SW 1271 (cell line): ENCODE results near the gene SLC18A3.

Experiments used
- DNase-seq, 2 experiments: peaks; one replicate each; lab custom pipeline; 2025; lab: John Stamatoyannopoulos, UW

Gene SLC18A3

GRCh38 chr10:49611816-49612512, 1.9 kb downstream of the SLC18A3 start:
- DNase-seq = no peak

GRCh38 chr10:49612513-49613164, 2.5 kb downstream of the SLC18A3 start:
- DNase-seq = no peak

- no peak for DNase-seq
Measured at GRCh38 chr10:49613165-49613881, 3.2 kb downstream of the SLC18A3 start.

DNA sequence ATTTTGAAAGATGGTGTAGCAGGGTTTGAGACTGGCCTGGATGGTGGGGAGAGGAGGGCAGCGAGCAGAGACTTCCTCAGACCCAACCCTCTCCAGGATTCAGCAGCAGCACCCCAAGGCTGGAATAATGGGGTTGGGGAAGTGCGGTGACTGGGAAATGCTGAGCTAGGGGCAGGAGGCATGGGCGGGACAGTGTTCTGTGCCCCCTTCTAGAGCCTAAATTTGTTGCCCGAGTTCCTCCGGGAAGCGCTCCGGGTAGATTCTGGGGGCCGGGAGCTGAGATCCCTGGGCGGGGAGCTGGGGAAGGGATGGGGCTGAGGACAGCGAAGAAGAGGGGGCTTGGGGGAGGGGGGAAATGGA, 3.8 kb downstream of the SLC18A3 start, which contains the start of gene CHAT:
Gene CHAT (plus strand): TSS at position 156 of the 360 bp plus-strand sequence. CDS start 153 bp downstream, at position 309.
- no peak for DNase-seq

DNA sequence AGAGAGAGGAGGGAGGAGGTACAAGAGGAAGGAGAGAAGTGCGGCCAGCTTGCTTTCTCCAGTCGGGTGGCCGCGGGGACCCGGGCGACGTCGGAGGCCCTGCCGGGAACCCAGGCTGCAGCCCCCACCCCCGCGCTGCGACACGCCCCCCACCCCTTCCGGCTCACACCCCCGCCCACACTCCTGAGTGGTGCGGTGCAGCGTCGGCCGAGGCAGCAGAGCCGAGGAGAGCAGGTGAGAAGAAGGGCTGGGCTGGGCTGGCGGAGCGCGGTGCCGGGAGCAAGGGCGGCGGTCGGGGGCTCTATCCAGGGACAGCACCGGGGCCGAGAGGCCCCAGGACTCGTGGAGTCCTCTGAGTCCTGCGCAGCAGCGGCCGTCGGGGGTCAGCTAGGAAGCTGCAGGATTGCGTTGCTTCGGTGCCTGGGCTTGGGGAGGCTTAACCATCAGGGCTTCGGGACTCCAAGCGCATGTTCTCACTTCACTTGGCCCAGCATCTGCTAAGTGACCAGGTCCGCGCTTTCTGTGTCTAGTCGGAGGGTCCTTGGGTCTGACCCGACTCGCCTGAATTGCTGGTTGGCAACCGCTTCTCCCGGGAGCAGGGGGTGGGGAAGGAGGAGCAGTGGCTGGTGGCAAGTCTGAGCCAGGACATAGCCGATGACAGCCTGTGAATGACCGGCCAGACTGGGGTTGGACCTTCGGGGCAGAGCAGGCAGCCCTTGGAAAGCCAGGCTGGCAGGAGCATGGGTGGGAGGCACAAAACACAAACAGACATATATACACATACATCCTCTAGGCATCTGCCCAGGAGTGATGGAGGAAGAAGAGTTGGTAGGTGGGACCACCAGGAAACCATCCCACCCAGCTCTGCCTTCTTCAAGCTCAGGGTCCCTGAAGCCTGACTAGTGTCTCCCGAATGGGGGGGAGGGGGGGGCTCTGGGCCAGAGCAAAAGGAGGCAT, 4.4 kb downstream of the SLC18A3 start:
- no peak for DNase-seq

GRCh38 chr10:49615213-49615612, 5.1 kb downstream of the SLC18A3 start:
- no peak for DNase-seq

DNA sequence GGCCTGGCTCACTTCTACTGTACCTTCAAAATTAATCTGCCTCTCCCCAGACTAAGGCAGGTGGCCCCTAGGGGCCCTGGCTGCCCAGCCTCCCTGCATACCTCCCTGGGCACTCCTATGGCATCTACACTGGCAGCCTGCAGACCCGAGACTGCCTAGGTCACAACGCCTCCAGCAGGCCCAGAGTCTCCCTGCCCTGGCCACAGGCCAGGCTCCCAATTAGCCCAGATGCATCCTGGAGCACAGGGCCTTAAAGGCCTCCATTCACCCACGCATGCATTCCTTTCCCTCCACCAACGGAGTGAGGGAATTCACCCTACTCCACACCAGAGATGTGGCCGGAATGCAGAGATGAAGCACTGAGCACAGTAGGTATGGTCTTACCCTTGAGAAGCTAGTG, 5.6 kb downstream of the SLC18A3 start:
- DNase-seq = no peak

DNA sequence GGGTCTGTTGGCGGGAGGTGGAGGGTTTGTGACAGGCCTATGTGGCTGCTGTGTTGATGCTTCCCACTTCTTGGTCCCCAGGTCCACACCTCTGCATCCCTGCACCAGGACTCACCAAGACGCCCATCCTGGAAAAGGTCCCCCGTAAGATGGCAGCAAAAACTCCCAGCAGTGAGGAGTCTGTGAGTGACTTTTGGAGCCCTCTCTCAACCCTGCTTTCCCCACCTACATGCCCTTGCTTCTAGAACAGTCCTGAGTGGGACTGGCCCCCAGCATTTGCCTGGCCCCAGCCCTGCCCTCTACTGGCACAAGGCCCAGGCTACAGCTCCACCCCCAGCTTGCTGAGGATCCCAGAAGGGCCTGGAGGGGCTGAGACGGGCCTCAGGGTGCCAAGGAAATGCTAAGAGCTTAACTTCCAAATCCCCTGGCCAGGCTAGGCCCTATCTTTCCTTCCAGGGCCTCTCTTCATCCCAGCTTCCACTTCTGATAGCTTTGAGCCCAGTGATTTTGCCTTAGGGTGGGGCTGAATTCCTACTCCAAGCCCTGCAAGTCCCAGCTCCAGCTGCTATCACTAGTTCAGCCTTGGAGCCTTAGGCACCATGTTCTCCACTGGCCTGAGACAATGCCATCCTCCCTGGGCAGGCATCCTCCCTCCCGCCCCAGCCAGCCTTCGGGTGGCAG, 6.5 kb downstream of the SLC18A3 start:
- no peak for DNase-seq

DNA sequence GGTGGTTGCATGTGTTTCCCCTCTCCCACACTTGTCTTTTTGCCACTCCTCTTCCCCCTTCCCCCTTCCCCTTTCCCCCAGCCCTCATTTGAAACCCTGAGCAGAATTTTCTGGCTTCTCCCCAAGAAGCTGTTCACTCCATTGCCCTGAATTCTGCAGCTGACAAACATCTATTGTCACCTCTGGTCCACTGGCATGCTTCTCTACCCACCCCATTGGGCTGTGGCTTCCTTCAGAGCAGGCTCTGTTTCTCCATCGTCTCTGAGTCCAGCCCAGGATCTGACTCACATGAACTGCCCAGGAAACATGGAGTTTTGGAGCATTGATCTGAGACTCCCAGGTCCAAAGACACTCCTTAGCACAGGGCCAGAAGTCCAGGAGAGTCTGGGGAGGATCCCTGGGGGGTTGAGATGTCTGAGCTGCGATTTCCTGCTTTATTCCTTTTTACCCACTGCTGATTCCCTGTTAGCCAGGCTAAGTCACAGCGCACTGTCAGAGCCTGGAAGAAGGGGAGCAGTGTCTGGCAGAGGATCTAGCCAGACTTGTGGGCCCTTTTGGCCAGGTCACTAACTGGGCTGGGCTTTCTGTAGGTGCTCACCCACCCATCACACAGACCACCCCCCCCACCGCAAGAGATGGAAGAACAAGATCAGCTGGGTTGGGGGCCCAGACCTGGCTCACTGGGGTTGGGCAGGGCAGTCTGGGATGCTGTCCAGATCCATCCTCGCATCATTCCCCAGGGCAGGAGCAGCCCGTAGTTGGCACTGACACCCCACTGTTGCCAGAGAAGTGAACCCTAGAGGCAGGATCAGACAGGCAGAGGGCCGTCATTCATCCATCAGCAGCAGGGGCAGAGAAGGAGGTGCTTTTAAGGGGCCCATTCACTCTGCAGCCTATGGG, 7.3 kb downstream of the SLC18A3 start:
- no peak for DNase-seq

- no peak for DNase-seq
Measured at GRCh38 chr10:49618821-49619220, 8.7 kb downstream of the SLC18A3 start.

GRCh38 chr10:49619613-49620012, 9.5 kb downstream of the SLC18A3 start:
- no peak for DNase-seq

DNA sequence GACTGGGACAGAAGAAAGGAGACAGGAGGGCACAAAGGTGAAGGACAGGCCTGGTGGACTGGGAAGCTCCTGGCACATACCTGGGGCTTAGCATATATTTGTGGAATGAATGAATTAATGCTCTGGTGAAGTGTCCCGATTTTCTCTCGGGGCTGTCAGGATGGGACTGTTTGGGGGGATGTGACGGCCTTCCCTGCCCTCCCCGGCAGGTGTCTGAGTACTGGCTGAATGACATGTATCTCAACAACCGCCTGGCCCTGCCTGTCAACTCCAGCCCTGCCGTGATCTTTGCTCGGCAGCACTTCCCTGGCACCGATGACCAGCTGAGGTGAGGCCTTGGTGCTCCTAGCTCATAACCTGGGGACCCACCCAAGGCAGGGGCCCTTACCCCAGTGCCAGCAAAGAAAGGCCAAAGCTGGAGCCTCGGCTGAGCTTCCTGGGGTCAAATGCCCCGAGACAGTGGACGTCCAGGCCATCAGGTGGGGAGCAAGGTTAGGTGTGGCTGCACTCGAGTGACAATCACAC, 10.2 kb downstream of the SLC18A3 start:
- no peak for DNase-seq

DNA sequence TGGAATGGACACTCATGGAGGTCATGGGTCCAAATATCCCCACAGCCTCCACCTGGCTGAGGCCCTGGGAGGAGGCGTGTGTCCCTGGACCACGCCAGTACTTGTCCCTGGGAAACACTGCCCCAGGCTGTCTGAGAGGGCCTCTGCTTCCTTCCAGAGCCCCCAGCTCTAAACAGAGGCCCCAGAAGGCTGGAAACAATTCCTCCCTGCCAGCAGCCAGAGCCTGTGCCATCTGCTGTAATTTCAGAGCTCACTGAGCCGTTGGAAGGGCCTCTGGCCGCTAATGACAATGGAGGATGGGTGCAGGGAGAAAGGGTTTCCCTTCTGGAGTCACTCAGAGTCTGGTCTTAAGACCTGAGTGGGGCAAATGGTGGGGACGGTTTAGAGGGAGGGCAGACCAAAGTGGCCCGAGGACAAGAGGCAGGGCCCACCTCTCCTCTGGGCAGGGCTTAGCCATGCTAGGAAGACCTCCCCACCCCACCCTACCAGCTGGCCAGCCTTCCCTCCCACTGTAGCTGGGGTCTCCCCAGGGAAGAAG, 10.8 kb downstream of the SLC18A3 start:
- no peak for DNase-seq

- no peak for DNase-seq
Measured at GRCh38 chr10:49621561-49621960, 11.5 kb downstream of the SLC18A3 start.

DNA sequence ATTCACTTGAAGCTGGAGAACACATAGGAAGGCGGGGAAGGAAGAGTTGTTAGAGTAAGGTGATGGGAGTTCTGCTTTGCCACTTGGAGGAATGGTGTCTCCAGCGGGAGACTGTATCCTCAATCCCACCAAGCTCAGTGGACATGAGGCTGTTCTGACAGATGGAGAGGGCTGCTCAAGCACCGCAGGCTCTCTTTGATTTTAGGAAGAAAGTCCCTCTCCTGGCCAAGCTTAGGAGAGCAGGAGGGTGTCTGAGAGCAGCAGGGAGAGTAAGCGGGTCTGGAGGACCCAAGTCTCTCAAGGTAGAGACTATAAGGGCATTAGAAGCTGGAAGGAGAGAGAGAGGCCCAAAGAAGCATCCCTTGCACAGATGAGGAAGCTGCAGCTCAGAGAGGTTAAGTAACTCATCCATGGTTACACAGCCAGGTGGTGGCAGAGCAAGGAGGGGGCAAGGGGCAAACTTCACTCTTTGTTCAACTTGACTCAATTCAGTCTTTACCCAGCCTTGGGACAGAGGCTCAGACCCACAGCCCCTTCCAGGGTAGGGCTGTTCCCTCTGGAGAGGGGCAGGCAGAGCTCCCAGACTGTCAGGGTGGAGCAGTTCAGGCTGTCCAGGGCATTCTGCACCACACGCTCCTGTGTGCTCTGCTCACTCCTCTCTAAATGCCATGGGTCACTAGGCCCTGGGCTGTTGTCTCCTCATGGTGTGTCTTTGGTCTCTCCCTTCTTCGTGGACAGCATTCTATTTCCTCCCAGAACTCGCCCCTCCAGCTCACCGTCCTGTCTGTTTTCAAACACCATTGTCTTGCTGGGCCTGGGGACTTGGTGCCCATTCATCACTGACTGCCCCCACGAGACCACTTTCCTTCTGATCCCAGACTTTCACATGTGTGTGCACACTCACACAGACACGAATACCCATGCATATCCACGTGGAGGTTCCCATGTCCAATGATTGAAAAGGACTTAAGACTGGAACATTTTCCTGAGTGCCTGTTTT, 12.6 kb downstream of the SLC18A3 start:
- no peak for DNase-seq

DNA sequence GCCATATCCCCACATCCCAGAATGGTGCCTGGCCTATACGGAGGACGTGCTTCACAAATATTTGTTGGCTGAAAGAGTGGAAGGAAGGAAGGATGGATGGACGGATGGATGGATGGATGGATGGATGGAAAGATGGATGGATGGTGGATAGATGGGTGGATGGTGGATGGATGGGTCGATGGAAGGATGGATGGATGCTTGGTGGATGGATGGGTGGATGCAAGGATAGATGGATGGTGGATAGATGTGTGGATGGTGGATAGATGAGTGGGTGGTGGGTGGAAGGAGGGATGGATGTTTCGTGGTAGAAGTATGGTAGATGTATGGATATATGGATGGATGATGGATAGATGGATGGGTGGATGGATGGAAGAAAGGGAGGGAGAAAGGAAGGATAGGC, 14.5 kb downstream of the SLC18A3 start:
- no peak for DNase-seq

GRCh38 chr10:49625411-49625810, 15.3 kb downstream of the SLC18A3 start:
- no peak for DNase-seq

- no peak for DNase-seq
Measured at GRCh38 chr10:49627038-49627437, 16.9 kb downstream of the SLC18A3 start.
